GM21786 (cell line): ENCODE measurements around the gene NECAP2.
"Not testable (repeated sequence)": the region's sequence is repeated elsewhere in the genome, so short reads cannot be mapped to it uniquely, and the experiment has no call there.

Experiments used
- ATAC-seq: cut with Tn5 transposase; IDR thresholded peaks from one replicate; pipeline ENCODE4 v1.9.1; 2021; ENCODE audit not compliant: unreplicated experiment

Gene NECAP2

DNA sequence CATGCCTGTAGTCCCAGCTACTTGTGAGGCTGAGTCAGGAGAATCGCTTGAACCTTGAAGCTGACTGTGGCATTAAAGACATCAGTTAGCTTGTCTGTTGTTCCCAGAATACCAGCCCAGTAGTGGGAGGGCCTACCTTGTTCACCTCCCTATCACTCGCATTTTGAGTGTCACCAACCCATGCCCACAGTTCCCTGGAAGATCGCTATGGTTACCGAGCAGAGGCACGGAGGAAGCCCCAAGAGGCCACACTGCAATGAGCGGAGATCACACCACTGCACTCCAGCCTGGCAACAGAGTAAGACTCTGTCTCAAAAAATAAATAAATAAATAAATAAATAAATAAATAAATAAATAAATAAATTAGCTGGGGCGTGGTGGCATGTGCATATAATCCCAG, 52.4 kb downstream of the NECAP2 start:
- not testable (repeated sequence) for ATAC-seq

DNA sequence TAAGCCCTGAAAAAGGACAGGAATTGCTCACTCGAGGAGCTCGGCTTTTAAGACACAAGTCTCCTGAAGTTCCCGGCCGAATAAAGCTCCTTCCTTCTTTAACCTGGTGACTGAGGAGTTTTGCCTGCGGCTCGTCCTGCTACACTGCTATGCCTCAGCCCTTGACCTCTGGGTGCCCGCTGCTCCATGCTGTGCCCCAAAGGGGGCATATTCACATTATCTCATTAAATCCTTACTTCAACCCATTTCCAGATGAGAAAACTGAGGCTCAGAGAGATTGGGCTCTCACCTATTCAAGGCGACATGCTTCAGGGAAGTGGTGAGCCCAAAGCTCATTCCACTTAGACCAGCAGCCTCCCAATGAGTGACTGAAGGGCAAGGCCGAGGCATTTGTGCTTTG, 53.2 kb downstream of the NECAP2 start:
- ATAC-seq = not testable (repeated sequence)

DNA sequence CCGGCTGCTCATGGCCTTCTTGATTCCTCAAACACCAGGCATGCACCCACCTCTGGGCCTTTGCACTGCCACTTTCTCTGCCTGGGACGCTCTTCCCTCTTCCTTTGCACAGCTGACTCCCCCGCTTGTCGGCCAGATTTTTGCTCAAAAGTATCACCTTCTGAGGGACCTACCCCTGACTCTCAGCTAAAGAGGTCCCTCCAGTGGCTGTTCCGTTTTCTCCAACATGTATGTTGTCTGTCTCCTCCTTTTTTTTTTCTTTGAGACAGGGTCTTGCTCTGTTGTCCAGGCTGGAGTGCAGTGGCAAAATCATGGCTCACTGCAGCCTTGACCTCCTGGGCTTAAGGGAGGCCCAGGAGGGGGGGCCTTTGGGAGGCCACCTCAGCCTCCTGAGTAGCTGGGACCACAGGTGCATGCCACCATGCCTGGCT, 57.0 kb downstream of the NECAP2 start:
- ATAC-seq = not testable (repeated sequence)

DNA sequence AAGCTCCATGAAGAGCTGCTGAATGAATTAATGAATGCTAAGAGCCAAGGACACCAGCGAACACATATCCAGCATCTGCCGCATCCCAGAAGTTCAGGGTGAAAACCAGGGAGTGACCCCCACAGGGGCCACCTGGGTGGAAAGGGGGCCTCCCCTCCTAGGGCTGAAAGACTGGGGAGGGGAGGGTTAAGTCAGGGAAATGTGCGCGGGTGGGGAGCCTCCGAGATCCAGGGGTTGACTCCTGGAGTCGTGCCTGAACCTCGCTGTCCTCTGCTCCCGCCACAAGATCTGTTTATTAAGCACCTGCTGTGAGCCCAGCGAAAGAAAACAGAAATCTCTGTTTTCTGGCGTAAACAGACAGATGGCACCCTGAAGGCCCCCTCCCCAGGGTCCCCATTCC, 57.5 kb downstream of the NECAP2 start:
- ATAC-seq = not testable (repeated sequence)

DNA sequence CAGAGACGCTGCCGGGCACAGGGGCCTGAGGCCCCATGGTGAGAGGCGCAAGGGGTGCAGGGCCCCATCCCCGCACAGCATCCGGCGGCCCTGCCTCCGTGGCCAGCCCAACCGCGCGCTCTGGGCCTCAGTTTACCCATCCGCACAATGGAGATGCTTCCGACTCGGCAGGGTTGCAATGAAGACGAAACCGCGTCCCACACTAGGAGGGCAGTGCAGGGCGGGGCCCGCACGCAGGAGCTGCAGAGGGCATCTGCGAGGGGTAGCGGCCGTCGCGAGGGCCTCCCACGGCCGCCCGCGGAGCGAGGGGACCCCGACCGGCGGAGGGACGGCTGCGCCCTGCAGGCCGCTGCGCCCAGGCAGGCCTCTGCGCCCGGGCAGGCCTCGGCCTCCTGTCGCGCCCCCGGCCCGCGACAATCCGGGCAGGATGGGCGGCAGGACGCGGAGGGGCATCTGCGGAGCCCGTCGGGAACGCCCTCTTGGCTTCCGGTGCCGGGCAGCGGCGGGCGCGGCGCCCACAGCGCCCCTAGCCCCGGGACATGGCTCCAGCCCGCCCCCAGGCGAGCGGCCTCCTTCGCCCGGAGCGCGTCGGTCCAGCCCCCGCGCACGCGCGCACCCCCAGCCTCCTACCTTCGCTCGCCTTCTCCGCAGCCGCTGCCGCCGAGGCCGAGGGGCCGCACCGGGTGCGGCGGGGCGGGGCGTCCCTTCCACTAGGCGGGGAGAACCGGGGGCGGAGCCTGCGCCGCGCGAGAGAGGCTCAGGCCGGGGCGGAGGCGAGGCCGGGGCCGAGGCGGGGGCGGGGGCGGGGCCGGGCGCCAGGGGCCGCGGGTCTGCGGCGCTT, 58.3 kb downstream of the NECAP2 start:
- ATAC-seq = peak; percentile 75

DNA sequence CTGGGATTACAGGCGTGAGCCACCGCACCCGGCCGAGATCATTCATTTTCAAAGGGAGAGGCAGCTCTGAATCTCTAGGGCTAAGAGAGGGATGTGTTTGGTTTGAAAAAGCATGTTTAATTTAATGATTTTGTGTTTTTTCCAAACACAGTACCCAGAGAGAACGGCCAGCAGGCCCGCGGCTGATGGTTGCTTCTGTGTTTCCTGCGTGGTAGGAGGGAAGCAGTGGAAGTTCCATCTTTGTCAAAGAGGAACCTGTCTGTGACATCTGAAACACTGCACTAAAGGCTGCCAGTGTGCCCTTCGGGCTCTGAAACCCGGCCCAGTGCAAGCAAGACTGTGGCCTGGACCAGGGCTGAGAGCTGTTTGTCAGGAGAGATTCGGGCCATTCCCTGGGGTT, 59.9 kb downstream of the NECAP2 start:
- not testable (repeated sequence) for ATAC-seq

DNA sequence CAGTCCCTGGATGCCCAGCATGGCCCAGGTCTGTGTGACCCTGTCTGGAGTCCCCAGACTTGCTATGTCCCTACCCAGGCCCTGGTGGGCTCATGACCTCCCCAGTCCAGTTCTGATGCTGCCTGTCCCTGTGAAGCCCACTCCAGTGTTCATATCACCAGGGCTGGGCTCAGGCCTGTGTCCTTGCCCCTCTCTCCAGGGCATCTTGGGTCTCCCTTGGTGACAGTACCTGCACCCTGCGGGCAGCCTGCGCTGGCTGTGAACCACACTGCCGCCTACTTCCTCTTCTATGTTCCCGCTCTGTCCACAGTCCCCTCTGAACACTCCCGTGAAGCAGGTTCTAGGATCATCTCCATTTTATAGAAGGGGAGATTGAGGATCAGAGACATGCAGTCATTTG, 60.5 kb downstream of the NECAP2 start:
- not testable (repeated sequence) for ATAC-seq

DNA sequence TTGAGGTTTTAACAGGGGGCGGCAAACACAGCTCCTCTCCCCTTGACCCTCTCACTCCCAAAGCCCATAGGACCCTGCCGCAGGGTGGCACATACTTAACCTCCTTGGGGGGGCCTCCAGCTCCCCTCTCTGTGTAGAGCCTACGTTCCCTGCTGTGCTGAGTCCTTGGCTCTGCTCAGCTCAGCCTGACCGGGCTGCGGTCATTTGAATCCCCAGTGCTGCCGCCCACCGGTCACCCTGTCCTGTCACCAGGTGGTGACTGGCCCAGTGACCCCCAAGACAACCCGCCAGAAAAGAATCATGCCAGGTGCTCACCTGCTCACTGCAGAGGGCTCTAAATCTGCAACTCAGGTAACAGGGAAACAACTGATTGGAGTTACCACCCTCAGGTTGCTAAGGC, 60.9 kb downstream of the NECAP2 start:
- not testable (repeated sequence) for ATAC-seq

DNA sequence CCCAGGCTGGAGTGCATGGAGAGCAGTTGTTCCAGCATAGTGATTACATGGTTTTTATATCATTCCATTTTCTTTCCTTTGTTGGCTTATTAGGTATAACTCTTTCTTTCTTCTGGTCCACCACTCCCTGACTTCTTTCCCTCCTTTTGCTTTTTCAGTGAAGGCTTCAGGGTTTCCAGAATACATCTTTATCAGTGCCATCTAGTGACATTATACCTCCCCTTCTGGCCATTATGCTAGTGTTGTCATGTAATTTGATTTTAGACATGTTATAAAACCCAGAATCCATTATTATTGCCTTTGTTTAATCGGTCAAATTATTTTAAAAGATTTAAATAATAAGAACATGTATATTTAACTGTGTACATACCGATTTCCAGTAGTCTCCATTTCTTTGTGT, 63.0 kb downstream of the NECAP2 start:
- no peak for ATAC-seq

DNA sequence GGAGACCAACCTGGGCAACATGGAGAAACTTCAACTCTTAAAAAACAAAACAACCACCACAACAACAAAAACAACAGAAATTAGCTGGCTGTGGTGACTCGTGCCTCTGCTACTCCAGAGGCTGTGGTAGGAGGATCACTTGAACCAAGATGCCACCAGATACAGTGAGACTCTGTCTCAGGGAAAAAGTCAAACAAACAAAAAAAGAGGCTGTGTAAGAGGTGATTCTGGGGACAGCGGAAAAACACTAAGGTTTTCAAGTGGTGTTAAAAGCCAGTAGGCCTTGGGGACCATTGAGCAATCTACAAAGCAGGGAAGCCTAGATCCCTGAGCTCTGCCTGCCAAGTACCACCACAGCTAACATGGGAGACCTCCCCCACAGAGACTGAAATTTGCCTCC, 65.3 kb downstream of the NECAP2 start:
- not testable (repeated sequence) for ATAC-seq

DNA sequence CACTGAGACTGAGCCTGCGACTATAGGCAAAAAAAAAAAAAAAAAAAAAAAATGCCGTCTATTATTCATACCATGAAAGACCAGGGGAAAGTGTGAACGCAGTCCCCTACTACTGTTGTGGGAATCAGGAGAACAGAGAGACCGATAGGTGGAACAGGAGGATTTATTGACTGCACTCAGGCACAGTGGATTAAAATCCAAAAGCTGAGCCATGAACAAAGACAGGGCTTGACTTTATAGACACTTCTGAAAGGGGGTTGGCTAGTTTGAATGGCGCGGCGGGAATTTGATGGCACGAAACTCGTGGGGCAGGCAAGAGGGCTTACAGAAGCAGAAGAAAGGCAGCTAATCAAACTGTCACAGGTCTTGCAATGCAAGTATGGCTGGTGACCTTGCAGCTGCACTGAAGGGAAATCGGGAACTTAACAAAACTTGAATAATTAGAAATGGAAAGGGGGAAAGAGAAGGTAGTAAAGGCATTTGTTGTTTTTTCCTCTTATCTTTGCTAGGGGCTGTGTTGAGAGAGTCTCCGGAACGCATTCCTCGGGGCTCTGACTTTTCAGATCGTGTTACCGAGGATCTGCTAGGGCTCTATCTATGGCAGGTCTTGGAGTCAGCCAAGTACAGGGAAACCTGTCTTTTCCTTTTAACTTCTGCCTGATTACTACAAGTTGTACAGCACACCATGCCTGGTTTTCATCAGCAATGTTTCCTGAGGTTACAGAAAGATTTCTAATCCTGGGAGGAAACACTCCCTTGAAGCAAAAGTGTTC, 66.0 kb downstream of the NECAP2 start:
- not testable (repeated sequence) for ATAC-seq

DNA sequence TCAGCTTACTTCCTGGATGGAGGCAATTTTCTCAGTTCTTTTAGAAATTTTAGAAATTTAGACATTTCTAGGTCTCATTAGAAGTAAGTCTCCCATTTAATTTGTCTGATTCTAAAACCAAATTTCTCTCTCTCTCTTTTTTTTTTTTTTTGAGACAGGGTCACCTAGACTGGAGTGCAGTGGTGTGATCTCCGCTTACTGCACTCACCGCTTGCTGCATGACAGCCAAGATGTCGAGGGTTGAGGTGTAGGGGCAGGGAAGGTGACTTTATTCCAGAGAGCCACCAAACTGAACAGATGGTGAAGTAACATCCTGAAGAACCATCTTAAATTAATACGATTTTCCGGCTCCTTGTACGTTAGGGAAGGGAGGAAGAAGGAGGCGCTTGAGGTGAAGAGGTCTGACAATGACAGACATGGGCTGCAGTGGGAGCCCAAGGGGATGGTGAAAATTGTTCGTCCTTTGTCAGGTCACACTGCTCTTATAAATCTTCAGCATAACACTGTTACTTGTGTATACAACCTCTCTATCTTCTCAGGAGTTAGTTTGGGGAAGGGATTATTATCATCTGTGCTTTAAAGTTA, 68.4 kb downstream of the NECAP2 start:
- ATAC-seq = not testable (repeated sequence)
